Nephron (organoid): ENCODE data around the gene MED27.

Source experiments
- H3K27ac Mint-ChIP-seq, 3 experiments: 2 replicates each; pipeline ENCODE4 v1.8.0; 2020; ENCODE audit warnings: mixed read lengths in 3 of 3, mild to moderate bottlenecking in 2 of 3, moderate library complexity in 1 of 3
- H3K27me3 Mint-ChIP-seq: 2 replicates; pipeline ENCODE4 v1.8.0; 2021; ENCODE audit warnings: low read depth, mild to moderate bottlenecking, moderate library complexity, mixed read lengths
- H3K36me3 Mint-ChIP-seq: 2 replicates; pipeline ENCODE4 v1.8.0; 2020; ENCODE audit warnings: low read depth, mixed read lengths
- H3K4me1 Mint-ChIP-seq: 2 replicates; pipeline ENCODE4 v1.8.0; 2020; ENCODE audit warnings: mixed read lengths
- H3K4me3 Mint-ChIP-seq, 3 experiments: 2 replicates each; pipeline ENCODE4 v1.8.0; 2020; ENCODE audit warnings: mild to moderate bottlenecking in 3 of 3, mixed read lengths in 3 of 3, moderate library complexity in 2 of 3
- H3K9me3 Mint-ChIP-seq: 2 replicates; pipeline ENCODE4 v1.8.0; 2020; ENCODE audit warnings: mixed read lengths
- CTCF ChIP-seq, 3 experiments: fragments of 200-600 bp; sonication (generic); IDR thresholded peaks; one replicate each; pipeline ENCODE4 v1.5.0; 2021; ENCODE audit warnings: antibody characterized with exemption in 3 of 3; ENCODE audit not compliant: unreplicated experiment in 3 of 3

The MED27 gene

GRCh38 chr9:131826053-131826452 lies 253.6 kb downstream of the MED27 start:
- Mint-ChIP-seq H3K4me3 (no peak overlapping the region), H3K27ac (no peak overlapping the region), H3K4me1 (peaks cover 4% of the 10 kb centered on the region), H3K27me3 (peaks cover 52% of the 10 kb centered on the region), H3K9me3 (no peaks in the 10 kb centered on the region), H3K36me3 (no peaks in the 10 kb centered on the region)
- no peak for TF ChIP-seq CTCF (IDR thresholded peaks at IDR 0.05; ENCODE audit: unreplicated experiment in 3 of 3)

GRCh38 chr9:131824953-131825495 lies 254.6 kb downstream of the MED27 start:
- Mint-ChIP-seq H3K36me3 (no peaks in the 10 kb centered on the region), H3K9me3 (no peaks in the 10 kb centered on the region)

GRCh38 chr9:131824155-131824594 lies 255.5 kb downstream of the MED27 start:
- Mint-ChIP-seq H3K27me3 (peaks cover 59% of the 10 kb centered on the region), H3K9me3 (no peaks in the 10 kb centered on the region), H3K36me3 (no peaks in the 10 kb centered on the region), H3K4me3 (no peak overlapping the region), H3K4me1 (peaks cover 4% of the 10 kb centered on the region), H3K27ac (no peak overlapping the region)
- no peak for TF ChIP-seq CTCF (IDR thresholded peaks at IDR 0.05; ENCODE audit: unreplicated experiment in 3 of 3)

More at GRCh38 chr9:131824953-131825495, 254.6 kb downstream of the MED27 start:
- no peak for TF ChIP-seq CTCF (IDR thresholded peaks at IDR 0.05; ENCODE audit: unreplicated experiment in 3 of 3)
- Mint-ChIP-seq H3K4me3 (no peak overlapping the region), H3K27ac (no peak overlapping the region), H3K27me3 (peaks cover 50% of the 10 kb centered on the region), H3K4me1 (peaks cover 4% of the 10 kb centered on the region)

- no peak for TF ChIP-seq CTCF (IDR thresholded peaks at IDR 0.05; ENCODE audit: unreplicated experiment in 3 of 3)
- Mint-ChIP-seq H3K36me3 (no peaks in the 10 kb centered on the region), H3K27ac (no peak overlapping the region), H3K4me3 (no peak overlapping the region), H3K27me3 (peaks cover 63% of the 10 kb centered on the region), H3K9me3 (no peaks in the 10 kb centered on the region), H3K4me1 (peaks cover 4% of the 10 kb centered on the region)
These were observed 255.9 kb downstream of the MED27 start for GRCh38 chr9:131823701-131824146.

- Mint-ChIP-seq H3K9me3 (no peaks in the 10 kb centered on the region), H3K27ac (no peak overlapping the region), H3K4me1 (peaks cover 3% of the 10 kb centered on the region), H3K4me3 (no peak overlapping the region), H3K36me3 (no peaks in the 10 kb centered on the region), H3K27me3 (peaks cover 63% of the 10 kb centered on the region)
- TF ChIP-seq CTCF (IDR thresholded peaks at IDR 0.05; ENCODE audit: unreplicated experiment in 3 of 3), result no peak
These were observed 261.6 kb downstream of the MED27 start for GRCh38 chr9:131818089-131818488.

- H3K4me3 Mint-ChIP-seq, result no peak overlapping the region
- H3K4me1 Mint-ChIP-seq, result peaks cover 7% of the 10 kb centered on the region
- TF ChIP-seq CTCF (IDR thresholded peaks at IDR 0.05; ENCODE audit: unreplicated experiment in 3 of 3), result no peak
- peaks cover 67% of the 10 kb centered on the region for H3K27me3 Mint-ChIP-seq
- H3K27ac Mint-ChIP-seq, result no peak overlapping the region
- H3K9me3 Mint-ChIP-seq, result no peaks in the 10 kb centered on the region
- no peaks in the 10 kb centered on the region for H3K36me3 Mint-ChIP-seq
These were observed 262.0 kb downstream of the MED27 start for GRCh38 chr9:131817627-131818026.
